Activated CD4-positive, CD25-positive, alpha-beta regulatory T cell treated with anti-CD3 and anti-CD28 coated beads, Interleukin-2, amount 50 U/mL, for 24 hours (primary cell): Measurements from ENCODE around the gene CABP2.
A peak's percentile ranks its signal among the peaks of the same experiment; 100 is the strongest.
"Not testable (repeated sequence)": the region's sequence is repeated elsewhere in the genome, so short reads cannot be mapped to it uniquely, and the experiment has no call there.

Source experiments
- ATAC-seq, 2 donors: fragments of 150-1000 bp; cut with Tn5 transposase; one replicate each; pipeline ENCODE4 v1.10.0; 2021; ENCODE audit warnings: mild to moderate bottlenecking in 1 of 2, moderate library complexity in 1 of 2

CABP2 gene

DNA sequence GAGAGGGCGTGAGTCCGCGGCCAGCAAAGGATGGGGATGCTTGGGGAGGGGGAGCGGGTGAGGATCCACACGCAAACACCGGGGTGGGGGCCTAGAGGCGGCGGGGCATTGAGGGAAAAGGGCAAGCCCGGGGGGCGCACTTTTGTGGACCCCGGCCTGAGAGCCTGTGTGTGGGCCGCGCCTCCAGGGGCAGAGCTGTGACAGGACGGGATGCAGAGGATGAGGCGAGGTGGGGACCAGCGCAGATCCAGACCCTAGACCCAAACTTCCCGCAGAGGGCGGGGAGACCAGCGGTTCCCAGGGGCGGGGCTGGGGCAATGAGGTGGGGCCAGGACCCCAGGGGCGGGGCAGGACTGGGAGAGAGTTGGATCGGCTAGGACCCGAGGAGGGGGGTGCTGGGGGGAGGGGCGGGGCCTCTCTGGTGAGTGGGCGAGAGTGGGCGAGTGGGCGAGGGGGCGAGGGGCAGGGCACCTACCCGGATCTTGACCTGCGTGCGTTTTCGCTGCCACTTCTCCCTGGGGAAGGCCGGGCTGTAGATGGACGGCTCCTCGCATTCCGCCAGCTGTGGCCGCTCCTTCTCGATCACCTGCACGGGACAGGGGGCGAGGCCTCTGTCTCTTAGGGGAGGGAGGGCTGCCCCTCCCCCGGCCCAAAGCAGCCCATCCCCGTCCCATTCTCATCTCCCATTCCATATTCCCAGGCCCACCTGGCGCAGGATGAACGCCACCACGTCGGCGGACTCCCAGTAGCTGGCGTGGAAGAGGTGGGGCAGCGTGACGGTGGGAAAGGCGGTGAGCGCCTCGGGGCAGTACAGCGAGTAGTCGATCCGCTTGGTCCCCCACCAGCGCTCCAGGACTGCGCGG lies 28.6 kb downstream of the CABP2 start:
- no peak for ATAC-seq

DNA sequence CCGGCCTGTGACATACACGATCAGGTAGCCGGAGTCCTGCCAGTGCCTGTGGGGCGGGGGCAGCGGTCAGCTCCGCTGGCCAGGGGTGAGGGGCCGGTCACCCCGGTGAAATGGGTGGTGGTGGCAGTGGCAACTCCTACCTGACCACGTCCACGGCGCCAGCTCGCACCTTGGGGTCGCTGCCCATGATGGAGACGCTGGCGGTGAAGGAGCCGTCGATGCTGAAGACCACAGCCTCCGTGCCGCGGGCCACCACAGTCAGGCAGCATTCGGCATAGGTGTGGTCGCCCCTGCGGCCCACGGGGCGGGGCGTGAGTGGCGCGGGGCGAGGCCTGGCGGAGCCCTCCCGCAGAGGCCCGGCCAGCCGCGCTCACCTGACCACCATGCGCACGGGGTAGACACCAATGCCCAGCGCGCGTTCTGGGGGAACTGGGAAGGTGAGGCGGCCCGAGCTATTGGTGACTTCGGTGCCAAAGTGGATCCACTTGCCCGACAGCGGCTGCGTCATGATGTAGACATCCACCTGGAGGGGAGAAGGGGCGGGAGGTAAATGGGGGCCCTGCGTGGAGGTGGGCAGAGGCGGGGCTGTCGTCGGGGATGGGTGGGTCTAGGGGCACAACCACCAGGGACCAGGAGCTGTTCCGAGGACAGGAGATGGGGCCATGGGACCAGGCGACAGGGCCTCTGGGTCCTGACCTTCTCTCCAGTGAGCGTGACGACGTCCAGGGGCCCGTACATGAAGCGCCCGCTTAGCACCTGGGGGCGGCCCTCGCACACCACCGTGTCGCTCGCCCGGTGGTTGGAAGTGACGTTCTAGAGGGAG lies 29.5 kb downstream of the CABP2 start:
- ATAC-seq, result no peak

GRCh38 chr11:67492801-67493547 lies 30.3 kb downstream of the CABP2 start:
- peak; percentile 24 to 27 for ATAC-seq

DNA sequence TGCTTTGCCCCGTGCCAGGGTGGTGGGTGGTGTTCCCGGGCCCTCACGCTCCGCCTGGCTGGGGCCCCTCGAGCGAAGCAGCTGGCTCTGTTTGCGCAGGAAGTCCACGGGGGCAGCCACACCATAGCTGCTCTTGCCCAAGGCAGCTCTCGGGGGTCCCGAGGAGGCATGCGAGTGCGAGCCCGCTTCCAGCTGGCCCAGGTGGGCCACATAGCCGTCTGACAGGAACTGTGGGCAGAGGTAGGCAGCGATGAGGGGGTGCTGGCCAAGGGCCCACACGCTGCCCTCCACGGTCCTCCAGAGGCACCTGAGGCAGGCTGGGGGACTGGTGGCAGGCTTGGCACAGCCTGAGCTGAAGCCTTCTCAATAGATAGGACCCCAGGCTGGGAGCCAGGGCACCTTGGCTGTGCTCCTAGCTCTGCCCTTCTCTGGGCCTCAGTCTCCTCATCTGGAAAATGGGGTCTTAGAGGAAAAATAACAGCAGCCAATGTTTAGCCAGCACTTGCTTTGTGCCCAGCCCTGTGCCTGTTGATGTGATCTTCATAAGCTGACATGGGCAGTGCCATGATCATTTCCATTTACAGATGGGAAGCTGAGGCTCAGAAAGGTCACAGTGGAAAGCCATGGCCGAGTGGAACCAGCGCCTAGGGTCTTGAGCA lies 31.0 kb downstream of the CABP2 start:
- ATAC-seq, result no peak

- ATAC-seq, result no peak
Observed at GRCh38 chr11:67491276-67492068, 31.8 kb downstream of the CABP2 start.

DNA sequence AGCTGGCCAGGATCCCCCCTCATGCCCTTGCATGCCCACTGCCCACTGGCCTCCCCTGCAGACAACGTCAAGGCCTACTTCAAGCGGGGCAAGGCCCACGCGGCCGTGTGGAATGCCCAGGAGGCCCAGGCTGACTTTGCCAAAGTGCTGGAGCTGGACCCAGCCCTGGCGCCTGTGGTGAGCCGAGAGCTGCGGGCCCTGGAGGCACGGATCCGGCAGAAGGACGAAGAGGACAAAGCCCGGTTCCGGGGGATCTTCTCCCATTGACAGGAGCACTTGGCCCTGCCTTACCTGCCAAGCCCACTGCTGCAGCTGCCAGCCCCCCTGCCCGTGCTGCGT lies 32.5 kb downstream of the CABP2 start:
- ATAC-seq, result no peak

- no peak for ATAC-seq
Observed at GRCh38 chr11:67489885-67490726, 33.1 kb downstream of the CABP2 start.

- ATAC-seq, result no peak
Observed at GRCh38 chr11:67489203-67489884, 33.9 kb downstream of the CABP2 start.

- ATAC-seq, result peak in 1 of 2 donors; percentile 2
Observed at GRCh38 chr11:67486481-67487195, 36.6 kb downstream of the CABP2 start.

DNA sequence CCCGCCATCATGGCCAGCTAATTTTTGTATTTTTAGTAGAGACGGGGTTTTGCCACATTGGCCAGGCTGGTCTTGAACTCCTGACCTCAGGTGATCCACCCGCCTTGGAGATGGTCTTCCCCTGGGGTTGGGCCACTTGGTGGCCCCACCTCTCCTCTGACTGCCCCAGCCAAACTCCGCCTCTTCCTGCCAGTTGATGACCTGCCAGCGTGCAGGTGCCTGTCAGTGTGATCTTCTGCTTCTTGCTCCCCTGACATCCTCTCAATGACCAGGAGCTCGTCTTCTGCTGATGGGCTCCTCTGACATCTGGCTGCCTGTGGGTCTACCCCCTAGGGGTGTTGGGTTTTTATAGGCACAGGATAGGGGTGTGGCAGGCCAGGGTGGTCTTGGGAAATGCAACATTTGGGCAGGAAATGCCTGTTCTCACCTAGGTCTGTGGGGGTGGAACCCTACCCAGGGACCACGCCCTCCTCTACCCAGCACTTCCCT lies 37.3 kb downstream of the CABP2 start:
- not testable (repeated sequence) for ATAC-seq

DNA sequence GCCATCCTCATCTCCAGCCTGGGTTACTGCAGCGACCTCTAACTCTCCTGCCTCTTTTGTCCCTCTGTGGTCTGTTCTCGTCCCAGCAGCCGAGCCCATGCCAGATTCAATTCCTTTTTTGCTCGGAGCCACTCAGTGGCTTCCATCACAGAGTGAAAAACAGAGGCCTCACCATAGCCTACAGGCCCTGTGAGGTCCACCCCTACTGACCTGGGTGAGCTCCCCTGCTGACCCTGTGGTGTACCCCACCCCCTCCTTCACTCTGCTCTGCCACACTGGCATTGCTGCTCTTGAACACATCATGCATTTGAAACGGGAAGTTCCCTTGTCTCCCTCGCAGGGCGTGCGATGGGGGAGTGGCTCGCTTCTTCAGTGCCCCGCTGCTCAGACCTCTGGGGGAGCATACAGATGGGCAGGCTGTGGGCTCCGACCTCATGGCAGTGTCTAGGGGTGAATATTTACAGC lies 38.4 kb downstream of the CABP2 start:
- ATAC-seq, result peak; percentile 11 to 14

GRCh38 chr11:67483831-67484665 lies 39.2 kb downstream of the CABP2 start:
- peak in 1 of 2 donors; percentile 3 for ATAC-seq

- peak; percentile 76 to 78 for ATAC-seq
Observed at GRCh38 chr11:67482827-67483798, 40.1 kb downstream of the CABP2 start, which contains the start of gene AIP. Gene AIP (plus strand): TSS chr11:67483026. CDS start chr11:67483159, 133 bp downstream.

DNA sequence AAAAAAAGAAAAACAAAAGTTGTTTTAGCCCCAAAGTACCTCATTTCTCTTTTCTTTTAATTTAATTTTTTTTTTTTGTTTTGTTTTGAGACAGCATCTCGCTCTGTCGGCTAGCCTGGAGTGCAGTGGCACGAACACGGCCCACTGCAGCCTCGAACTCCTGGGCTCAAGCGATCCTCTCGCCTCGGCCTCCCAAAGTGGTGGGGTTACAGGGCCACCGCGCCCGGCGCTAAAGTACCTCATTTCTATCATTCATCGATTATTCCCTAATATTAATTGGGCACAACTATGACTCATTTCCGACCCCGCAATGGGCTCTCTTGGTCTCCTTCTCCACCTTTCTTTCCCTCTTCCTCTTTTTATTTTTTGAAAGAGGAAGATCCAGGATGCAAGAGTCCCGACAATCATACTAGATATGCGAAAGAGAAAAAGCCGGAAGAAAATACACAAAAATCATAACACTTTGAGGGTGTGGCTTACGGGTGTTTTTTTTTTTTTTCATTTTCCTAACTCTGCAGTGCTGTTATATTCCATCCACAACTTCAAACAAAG lies 40.9 kb downstream of the CABP2 start:
- peak; percentile 1 to 2 for ATAC-seq

GRCh38 chr11:67477344-67478050 lies 45.7 kb downstream of the CABP2 start:
- ATAC-seq, result not testable (repeated sequence)

GRCh38 chr11:67476692-67477091 lies 46.6 kb downstream of the CABP2 start:
- ATAC-seq, result not testable (repeated sequence)
